Measurements from ENCODE around the gene KRTAP3-3. TPM values are rescaled to one million over a fixed set of nuclear protein-coding genes. Genes with fewer than 3 reads are reported as not detected.

Gene KRTAP3-3
- total RNA-seq, 1 experiment from 2014 or later, result not detected

DNA sequence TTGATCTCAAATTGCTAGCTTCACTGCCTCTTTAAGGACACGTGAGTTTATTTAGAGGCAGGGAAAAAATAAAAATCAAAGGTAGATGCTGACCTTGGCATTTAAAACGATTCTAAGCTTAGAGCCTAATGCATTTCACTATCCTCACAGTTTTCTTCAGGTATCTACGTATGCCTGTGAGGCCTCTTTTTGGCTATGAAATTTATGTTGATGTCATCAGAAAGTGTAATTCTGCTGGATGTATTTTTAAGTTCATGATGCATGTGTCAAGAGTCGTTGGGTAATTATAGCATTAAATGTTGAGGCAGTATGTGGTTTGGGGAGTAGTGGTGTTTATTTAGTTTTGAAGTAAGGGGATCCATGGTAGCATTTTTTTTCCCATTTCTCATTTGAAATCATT, 10.0 kb upstream of the KRTAP3-3 start:
- no peaks in the 10 kb centered on the region for H3K27me3 Mint-ChIP-seq (ENCODE audit: low read depth)
- H3K27ac Mint-ChIP-seq, result no peak overlapping the region
- H3K4me1 Mint-ChIP-seq, result peaks cover 4% of the 10 kb centered on the region
- no peaks in the 10 kb centered on the region for H3K36me3 Mint-ChIP-seq
- POLR2A ChIA-PET, result no interaction called here
- DNase-seq (ENCODE audit: low spot score), result no peak
- CTCF ChIA-PET, result no interaction called here
- ATAC-seq, result no peak
- 0 out of 2 replicates have a peak, but pooled peaks cover 7% of the 10 kb centered on the region for H3K9me3 Mint-ChIP-seq
- H3K4me3 Mint-ChIP-seq, result no peak overlapping the region
- TF ChIP-seq, protein P1, sequence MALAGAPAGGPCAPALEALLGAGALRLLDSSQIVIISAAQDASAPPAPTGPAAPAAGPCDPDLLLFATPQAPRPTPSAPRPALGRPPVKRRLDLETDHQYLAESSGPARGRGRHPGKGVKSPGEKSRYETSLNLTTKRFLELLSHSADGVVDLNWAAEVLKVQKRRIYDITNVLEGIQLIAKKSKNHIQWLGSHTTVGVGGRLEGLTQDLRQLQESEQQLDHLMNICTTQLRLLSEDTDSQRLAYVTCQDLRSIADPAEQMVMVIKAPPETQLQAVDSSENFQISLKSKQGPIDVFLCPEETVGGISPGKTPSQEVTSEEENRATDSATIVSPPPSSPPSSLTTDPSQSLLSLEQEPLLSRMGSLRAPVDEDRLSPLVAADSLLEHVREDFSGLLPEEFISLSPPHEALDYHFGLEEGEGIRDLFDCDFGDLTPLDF (CRISPR knock-in tag; IDR thresholded peaks at IDR 0.05), result no peak
- TF ChIP-seq JAZF1 (CRISPR knock-in tag; IDR thresholded peaks at IDR 0.05), result no peak
- TF ChIP-seq, protein P2, sequence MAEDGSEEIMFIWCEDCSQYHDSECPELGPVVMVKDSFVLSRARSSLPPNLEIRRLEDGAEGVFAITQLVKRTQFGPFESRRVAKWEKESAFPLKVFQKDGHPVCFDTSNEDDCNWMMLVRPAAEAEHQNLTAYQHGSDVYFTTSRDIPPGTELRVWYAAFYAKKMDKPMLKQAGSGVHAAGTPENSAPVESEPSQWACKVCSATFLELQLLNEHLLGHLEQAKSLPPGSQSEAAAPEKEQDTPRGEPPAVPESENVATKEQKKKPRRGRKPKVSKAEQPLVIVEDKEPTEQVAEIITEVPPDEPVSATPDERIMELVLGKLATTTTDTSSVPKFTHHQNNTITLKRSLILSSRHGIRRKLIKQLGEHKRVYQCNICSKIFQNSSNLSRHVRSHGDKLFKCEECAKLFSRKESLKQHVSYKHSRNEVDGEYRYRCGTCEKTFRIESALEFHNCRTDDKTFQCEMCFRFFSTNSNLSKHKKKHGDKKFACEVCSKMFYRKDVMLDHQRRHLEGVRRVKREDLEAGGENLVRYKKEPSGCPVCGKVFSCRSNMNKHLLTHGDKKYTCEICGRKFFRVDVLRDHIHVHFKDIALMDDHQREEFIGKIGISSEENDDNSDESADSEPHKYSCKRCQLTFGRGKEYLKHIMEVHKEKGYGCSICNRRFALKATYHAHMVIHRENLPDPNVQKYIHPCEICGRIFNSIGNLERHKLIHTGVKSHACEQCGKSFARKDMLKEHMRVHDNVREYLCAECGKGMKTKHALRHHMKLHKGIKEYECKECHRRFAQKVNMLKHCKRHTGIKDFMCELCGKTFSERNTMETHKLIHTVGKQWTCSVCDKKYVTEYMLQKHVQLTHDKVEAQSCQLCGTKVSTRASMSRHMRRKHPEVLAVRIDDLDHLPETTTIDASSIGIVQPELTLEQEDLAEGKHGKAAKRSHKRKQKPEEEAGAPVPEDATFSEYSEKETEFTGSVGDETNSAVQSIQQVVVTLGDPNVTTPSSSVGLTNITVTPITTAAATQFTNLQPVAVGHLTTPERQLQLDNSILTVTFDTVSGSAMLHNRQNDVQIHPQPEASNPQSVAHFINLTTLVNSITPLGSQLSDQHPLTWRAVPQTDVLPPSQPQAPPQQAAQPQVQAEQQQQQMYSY (CRISPR knock-in tag; IDR thresholded peaks at IDR 0.05), result no peak

DNA sequence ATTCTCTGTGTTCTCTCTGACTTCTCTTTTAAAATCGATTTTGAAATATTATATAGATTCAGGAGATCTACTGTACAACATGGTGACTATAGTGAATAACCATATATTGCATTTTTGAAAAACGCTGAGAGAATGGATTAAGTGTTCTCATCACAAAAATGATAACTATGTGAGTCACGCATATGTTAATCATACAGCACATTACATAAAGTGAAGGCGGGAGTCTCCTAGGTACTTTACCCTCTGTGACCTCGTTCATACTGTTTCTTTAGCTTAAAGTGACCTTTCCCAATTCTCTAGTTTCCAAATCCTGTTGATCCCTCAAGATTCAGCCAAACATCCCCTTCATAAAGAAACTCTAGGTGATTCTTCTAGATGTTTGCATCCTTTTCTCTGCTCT, 8.8 kb upstream of the KRTAP3-3 start:
- Mint-ChIP-seq H3K27me3 (ENCODE audit: low read depth) (no peaks in the 10 kb centered on the region), H3K27ac (no peak overlapping the region), H3K36me3 (no peaks in the 10 kb centered on the region), H3K4me3 (no peak overlapping the region), H3K4me1 (no peaks in the 10 kb centered on the region), H3K9me3 (0 out of 2 replicates have a peak, but pooled peaks cover 7% of the 10 kb centered on the region)
- TF ChIP-seq, protein P3, sequence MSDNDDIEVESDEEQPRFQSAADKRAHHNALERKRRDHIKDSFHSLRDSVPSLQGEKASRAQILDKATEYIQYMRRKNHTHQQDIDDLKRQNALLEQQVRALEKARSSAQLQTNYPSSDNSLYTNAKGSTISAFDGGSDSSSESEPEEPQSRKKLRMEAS (CRISPR knock-in tag; IDR thresholded peaks at IDR 0.05), result no peak
- TF ChIP-seq FOXJ3 (CRISPR knock-in tag; IDR thresholded peaks at IDR 0.05; ENCODE audit: borderline replicate concordance) (no peak), ZNF138 (CRISPR knock-in tag; conservative IDR thresholded peaks at IDR 0.05) (no peak)
- TF ChIP-seq, protein P4, sequence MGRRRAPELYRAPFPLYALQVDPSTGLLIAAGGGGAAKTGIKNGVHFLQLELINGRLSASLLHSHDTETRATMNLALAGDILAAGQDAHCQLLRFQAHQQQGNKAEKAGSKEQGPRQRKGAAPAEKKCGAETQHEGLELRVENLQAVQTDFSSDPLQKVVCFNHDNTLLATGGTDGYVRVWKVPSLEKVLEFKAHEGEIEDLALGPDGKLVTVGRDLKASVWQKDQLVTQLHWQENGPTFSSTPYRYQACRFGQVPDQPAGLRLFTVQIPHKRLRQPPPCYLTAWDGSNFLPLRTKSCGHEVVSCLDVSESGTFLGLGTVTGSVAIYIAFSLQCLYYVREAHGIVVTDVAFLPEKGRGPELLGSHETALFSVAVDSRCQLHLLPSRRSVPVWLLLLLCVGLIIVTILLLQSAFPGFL (CRISPR knock-in tag; IDR thresholded peaks at IDR 0.05; ENCODE audit: borderline replicate concordance), result no peak
- DNase-seq (ENCODE audit: low spot score) (no peak), ATAC-seq (no peak)
- POLR2A ChIA-PET, result no interaction called here
- CTCF ChIA-PET, result no interaction called here

DNA sequence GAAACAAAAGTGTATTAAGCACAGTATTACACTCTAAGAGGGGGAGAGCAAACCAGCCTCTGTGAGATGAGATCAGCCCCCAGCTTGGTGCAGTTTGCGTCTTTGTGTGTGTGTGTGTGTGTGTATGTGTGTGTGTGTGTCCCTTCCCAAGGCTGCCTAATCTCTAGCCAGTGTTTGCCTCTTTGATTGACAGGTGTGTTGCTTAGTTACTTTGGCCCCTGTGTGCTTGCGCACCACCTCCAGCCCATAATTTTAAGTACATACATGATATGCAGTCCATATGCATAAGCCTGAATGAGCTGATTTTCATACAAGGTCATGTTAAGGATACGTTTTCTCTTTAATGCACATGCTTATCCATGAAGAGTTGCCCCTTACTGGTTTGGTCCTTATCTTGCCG, 7.8 kb upstream of the KRTAP3-3 start:
- ChIA-PET POLR2A (no interaction called here), CTCF (no interaction called here)
- Mint-ChIP-seq H3K4me3 (no peak overlapping the region), H3K36me3 (no peaks in the 10 kb centered on the region), H3K9me3 (0 out of 2 replicates have a peak, but pooled peaks cover 7% of the 10 kb centered on the region), H3K27me3 (ENCODE audit: low read depth) (no peaks in the 10 kb centered on the region), H3K27ac (no peak overlapping the region), H3K4me1 (no peaks in the 10 kb centered on the region)
- ATAC-seq (no peak), DNase-seq (ENCODE audit: low spot score) (no peak)
- TF ChIP-seq NR2C2 (CRISPR knock-in tag; IDR thresholded peaks at IDR 0.05) (no peak), RELA (CRISPR knock-in tag; IDR thresholded peaks at IDR 0.05; ENCODE audit: borderline replicate concordance) (no peak), NR1H2 (CRISPR knock-in tag; IDR thresholded peaks at IDR 0.05) (no peak), JAZF1 (CRISPR knock-in tag; IDR thresholded peaks at IDR 0.05) (no peak)
- TF ChIP-seq, protein P5, sequence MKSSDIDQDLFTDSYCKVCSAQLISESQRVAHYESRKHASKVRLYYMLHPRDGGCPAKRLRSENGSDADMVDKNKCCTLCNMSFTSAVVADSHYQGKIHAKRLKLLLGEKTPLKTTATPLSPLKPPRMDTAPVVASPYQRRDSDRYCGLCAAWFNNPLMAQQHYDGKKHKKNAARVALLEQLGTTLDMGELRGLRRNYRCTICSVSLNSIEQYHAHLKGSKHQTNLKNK (CRISPR knock-in tag; IDR thresholded peaks at IDR 0.05), result no peak
- TF ChIP-seq, protein P6, sequence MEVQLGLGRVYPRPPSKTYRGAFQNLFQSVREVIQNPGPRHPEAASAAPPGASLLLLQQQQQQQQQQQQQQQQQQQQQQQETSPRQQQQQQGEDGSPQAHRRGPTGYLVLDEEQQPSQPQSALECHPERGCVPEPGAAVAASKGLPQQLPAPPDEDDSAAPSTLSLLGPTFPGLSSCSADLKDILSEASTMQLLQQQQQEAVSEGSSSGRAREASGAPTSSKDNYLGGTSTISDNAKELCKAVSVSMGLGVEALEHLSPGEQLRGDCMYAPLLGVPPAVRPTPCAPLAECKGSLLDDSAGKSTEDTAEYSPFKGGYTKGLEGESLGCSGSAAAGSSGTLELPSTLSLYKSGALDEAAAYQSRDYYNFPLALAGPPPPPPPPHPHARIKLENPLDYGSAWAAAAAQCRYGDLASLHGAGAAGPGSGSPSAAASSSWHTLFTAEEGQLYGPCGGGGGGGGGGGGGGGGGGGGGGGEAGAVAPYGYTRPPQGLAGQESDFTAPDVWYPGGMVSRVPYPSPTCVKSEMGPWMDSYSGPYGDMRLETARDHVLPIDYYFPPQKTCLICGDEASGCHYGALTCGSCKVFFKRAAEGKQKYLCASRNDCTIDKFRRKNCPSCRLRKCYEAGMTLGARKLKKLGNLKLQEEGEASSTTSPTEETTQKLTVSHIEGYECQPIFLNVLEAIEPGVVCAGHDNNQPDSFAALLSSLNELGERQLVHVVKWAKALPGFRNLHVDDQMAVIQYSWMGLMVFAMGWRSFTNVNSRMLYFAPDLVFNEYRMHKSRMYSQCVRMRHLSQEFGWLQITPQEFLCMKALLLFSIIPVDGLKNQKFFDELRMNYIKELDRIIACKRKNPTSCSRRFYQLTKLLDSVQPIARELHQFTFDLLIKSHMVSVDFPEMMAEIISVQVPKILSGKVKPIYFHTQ (CRISPR knock-in tag; IDR thresholded peaks at IDR 0.05), result no peak
- TF ChIP-seq, protein P7, sequence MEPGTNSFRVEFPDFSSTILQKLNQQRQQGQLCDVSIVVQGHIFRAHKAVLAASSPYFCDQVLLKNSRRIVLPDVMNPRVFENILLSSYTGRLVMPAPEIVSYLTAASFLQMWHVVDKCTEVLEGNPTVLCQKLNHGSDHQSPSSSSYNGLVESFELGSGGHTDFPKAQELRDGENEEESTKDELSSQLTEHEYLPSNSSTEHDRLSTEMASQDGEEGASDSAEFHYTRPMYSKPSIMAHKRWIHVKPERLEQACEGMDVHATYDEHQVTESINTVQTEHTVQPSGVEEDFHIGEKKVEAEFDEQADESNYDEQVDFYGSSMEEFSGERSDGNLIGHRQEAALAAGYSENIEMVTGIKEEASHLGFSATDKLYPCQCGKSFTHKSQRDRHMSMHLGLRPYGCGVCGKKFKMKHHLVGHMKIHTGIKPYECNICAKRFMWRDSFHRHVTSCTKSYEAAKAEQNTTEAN (CRISPR knock-in tag; IDR thresholded peaks at IDR 0.05), result no peak
- TF ChIP-seq, protein P8, sequence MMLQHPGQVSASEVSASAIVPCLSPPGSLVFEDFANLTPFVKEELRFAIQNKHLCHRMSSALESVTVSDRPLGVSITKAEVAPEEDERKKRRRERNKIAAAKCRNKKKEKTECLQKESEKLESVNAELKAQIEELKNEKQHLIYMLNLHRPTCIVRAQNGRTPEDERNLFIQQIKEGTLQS (CRISPR knock-in tag; conservative IDR thresholded peaks at IDR 0.05), result no peak
- TF ChIP-seq, protein P9, sequence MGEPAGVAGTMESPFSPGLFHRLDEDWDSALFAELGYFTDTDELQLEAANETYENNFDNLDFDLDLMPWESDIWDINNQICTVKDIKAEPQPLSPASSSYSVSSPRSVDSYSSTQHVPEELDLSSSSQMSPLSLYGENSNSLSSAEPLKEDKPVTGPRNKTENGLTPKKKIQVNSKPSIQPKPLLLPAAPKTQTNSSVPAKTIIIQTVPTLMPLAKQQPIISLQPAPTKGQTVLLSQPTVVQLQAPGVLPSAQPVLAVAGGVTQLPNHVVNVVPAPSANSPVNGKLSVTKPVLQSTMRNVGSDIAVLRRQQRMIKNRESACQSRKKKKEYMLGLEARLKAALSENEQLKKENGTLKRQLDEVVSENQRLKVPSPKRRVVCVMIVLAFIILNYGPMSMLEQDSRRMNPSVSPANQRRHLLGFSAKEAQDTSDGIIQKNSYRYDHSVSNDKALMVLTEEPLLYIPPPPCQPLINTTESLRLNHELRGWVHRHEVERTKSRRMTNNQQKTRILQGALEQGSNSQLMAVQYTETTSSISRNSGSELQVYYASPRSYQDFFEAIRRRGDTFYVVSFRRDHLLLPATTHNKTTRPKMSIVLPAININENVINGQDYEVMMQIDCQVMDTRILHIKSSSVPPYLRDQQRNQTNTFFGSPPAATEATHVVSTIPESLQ (CRISPR knock-in tag; IDR thresholded peaks at IDR 0.05), result no peak
- TF ChIP-seq, protein P10, sequence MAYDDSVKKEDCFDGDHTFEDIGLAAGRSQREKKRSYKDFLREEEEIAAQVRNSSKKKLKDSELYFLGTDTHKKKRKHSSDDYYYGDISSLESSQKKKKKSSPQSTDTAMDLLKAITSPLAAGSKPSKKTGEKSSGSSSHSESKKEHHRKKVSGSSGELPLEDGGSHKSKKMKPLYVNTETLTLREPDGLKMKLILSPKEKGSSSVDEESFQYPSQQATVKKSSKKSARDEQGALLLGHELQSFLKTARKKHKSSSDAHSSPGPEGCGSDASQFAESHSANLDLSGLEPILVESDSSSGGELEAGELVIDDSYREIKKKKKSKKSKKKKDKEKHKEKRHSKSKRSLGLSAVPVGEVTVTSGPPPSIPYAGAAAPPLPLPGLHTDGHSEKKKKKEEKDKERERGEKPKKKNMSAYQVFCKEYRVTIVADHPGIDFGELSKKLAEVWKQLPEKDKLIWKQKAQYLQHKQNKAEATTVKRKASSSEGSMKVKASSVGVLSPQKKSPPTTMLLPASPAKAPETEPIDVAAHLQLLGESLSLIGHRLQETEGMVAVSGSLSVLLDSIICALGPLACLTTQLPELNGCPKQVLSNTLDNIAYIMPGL (CRISPR knock-in tag; IDR thresholded peaks at IDR 0.05), result no peak

Data from WTC11 (cell line).